ENCODE results near the gene TRIM22. TPM values are rescaled to one million over a fixed set of nuclear protein-coding genes. Genes with fewer than 3 reads are reported as not detected.
A peak's percentile ranks its signal among the peaks of the same experiment; 100 is the strongest.

TRIM22 gene
- total RNA-seq, 1 donor from 2014 or later: 16.6 TPM

- no peaks in the 10 kb centered on the region for H3K27me3 ChIP-seq (ENCODE audit: low read depth)
- intact Hi-C loops (cut with micrococcal nuclease): no loop called here
- H3K9me3 ChIP-seq (replicated peaks): no peaks in the 10 kb centered on the region
- DNase-seq: no peak
- TF ChIP-seq CTCF (IDR thresholded peaks at IDR 0.05; ENCODE audit: borderline replicate concordance): no peak
- H3K27ac ChIP-seq (replicated peaks): no peak overlapping the region
- H3K4me1 ChIP-seq: peaks cover 9% of the 10 kb centered on the region
- H3K36me3 ChIP-seq: peaks cover 72% of the 10 kb centered on the region
- H3K4me3 ChIP-seq: no peak overlapping the region
Observed at GRCh38 chr11:5700421-5701054, 10.9 kb downstream of the TRIM22 start.

GRCh38 chr11:5701055-5701577, 11.5 kb downstream of the TRIM22 start:
- H3K4me1 ChIP-seq: peaks cover 3% of the 10 kb centered on the region
- no peak overlapping the region for H3K4me3 ChIP-seq
- TF ChIP-seq CTCF (IDR thresholded peaks at IDR 0.05; ENCODE audit: borderline replicate concordance): no peak
- intact Hi-C loops (cut with micrococcal nuclease): no loop called here
- DNase-seq: no peak
- H3K27me3 ChIP-seq (ENCODE audit: low read depth): no peaks in the 10 kb centered on the region
- no peak overlapping the region for H3K27ac ChIP-seq (replicated peaks)
- peaks cover 76% of the 10 kb centered on the region for H3K36me3 ChIP-seq
- H3K9me3 ChIP-seq (replicated peaks): no peaks in the 10 kb centered on the region

GRCh38 chr11:5703741-5704536, 14.3 kb downstream of the TRIM22 start:
- no peak for DNase-seq
- Histone ChIP-seq H3K27ac (replicated peaks) (no peak overlapping the region), H3K9me3 (replicated peaks) (no peaks in the 10 kb centered on the region), H3K4me3 (no peak overlapping the region), H3K4me1 (no peaks in the 10 kb centered on the region), H3K36me3 (peaks cover 77% of the 10 kb centered on the region), H3K27me3 (ENCODE audit: low read depth) (no peaks in the 10 kb centered on the region)
- intact Hi-C loops (cut with micrococcal nuclease): no loop called here
- TF ChIP-seq CTCF (IDR thresholded peaks at IDR 0.05; ENCODE audit: borderline replicate concordance): no peak

GRCh38 chr11:5705688-5706087, 16.1 kb downstream of the TRIM22 start:
- DNase-seq: no peak
- Histone ChIP-seq H3K4me1 (no peaks in the 10 kb centered on the region), H3K27ac (replicated peaks) (no peak overlapping the region), H3K9me3 (replicated peaks) (no peaks in the 10 kb centered on the region), H3K27me3 (ENCODE audit: low read depth) (no peaks in the 10 kb centered on the region), H3K36me3 (peaks cover 71% of the 10 kb centered on the region), H3K4me3 (no peak overlapping the region)
- TF ChIP-seq CTCF (IDR thresholded peaks at IDR 0.05; ENCODE audit: borderline replicate concordance): no peak
- intact Hi-C loops (cut with micrococcal nuclease): no loop called here

GRCh38 chr11:5712507-5712906, 22.9 kb downstream of the TRIM22 start:
- Histone ChIP-seq H3K27ac (replicated peaks) (no peak overlapping the region), H3K4me1 (no peaks in the 10 kb centered on the region), H3K27me3 (ENCODE audit: low read depth) (no peaks in the 10 kb centered on the region), H3K9me3 (replicated peaks) (peaks cover 11% of the 10 kb centered on the region), H3K36me3 (peaks cover 23% of the 10 kb centered on the region), H3K4me3 (no peak overlapping the region)
- DNase-seq: no peak
- intact Hi-C loops (cut with micrococcal nuclease): no loop called here
- peak; percentile 36 for TF ChIP-seq CTCF (IDR thresholded peaks at IDR 0.05; ENCODE audit: borderline replicate concordance)

Data from left ventricle myocardium inferior (tissue), 1 donor.